H9 (cell line): ENCODE results near the gene HSPA9. TPM values are rescaled to one million over a fixed set of nuclear protein-coding genes. Genes with fewer than 3 reads are reported as not detected.

Experiments used
- DNase-seq: peaks from one replicate; pipeline ENCODE4 v3.0.0-alpha.2; 2017
- H2AFZ ChIP-seq: one replicate; pipeline ENCODE4 v1.6.1; 2013; ENCODE audit warnings: mild to moderate bottlenecking, low read length, control low read depth, moderate library complexity
- H2AK5ac ChIP-seq: 2 replicates; pipeline ENCODE4 v1.6.1; 2013; ENCODE audit warnings: low read length, control low read depth, mixed read lengths; ENCODE audit not compliant: insufficient read length
- H2BK120ac ChIP-seq: one replicate; pipeline ENCODE4 v1.6.1; 2013; ENCODE audit warnings: low read depth, mild to moderate bottlenecking, low read length, control low read depth, inconsistent platforms; ENCODE audit not compliant: poor library complexity, severe bottlenecking
- H2BK12ac ChIP-seq: 2 replicates; pipeline ENCODE4 v1.6.1; 2013; ENCODE audit warnings: low read length, control low read depth, mixed read lengths, low read depth; ENCODE audit not compliant: insufficient read length
- H2BK15ac ChIP-seq: 2 replicates; pipeline ENCODE4 v1.6.1; 2013; ENCODE audit warnings: low read depth, low read length, control low read depth
- H2BK20ac ChIP-seq: one replicate; pipeline ENCODE4 v1.6.1; 2013; ENCODE audit warnings: low read depth, mild to moderate bottlenecking, low read length, control low read depth, inconsistent platforms; ENCODE audit not compliant: poor library complexity, severe bottlenecking
- H2BK5ac ChIP-seq: 2 replicates; pipeline ENCODE4 v1.6.1; 2013; ENCODE audit warnings: low read length, control low read depth, mixed read lengths; ENCODE audit not compliant: insufficient read length
- H3K14ac ChIP-seq: 2 replicates; pipeline ENCODE4 v1.6.1; 2013; ENCODE audit warnings: low read length, control low read depth; ENCODE audit not compliant: insufficient read depth
- H3K18ac ChIP-seq: 2 replicates; pipeline ENCODE4 v1.6.1; 2013; ENCODE audit warnings: low read depth, mild to moderate bottlenecking, mixed read lengths, low read length, control low read depth; ENCODE audit not compliant: insufficient read length
- H3K23ac ChIP-seq: 2 replicates; pipeline ENCODE4 v1.6.1; 2013; ENCODE audit warnings: low read length, control low read depth, mixed read lengths, low read depth; ENCODE audit not compliant: insufficient read length
- H3K23me2 ChIP-seq: 2 replicates; pipeline ENCODE4 v1.6.1; 2013; ENCODE audit warnings: low read depth, mild to moderate bottlenecking, mixed read lengths, low read length, control low read depth; ENCODE audit not compliant: insufficient read length, poor library complexity, severe bottlenecking
- H3K27ac ChIP-seq: 2 replicates; pipeline ENCODE4 v1.5.1; 2013; ENCODE audit warnings: low read length, control low read depth, mixed read lengths, low read depth; ENCODE audit not compliant: insufficient read length
- H3K27me3 ChIP-seq: 2 replicates; pipeline ENCODE4 v1.6.1; 2013; ENCODE audit warnings: low read length, control low read depth, inconsistent platforms; ENCODE audit not compliant: insufficient read depth
- H3K4ac ChIP-seq: 2 replicates; pipeline ENCODE4 v1.6.1; 2013; ENCODE audit warnings: low read depth, mild to moderate bottlenecking, control low read depth, inconsistent platforms, low read length, moderate library complexity
- H3K4me1 ChIP-seq: 2 replicates; pipeline ENCODE4 v1.6.1; 2013; ENCODE audit warnings: low read length, control low read depth, inconsistent platforms; ENCODE audit not compliant: insufficient read depth
- H3K4me2 ChIP-seq: 2 replicates; pipeline ENCODE4 v1.6.1; 2013; ENCODE audit warnings: low read length, control low read depth, mixed read lengths; ENCODE audit not compliant: insufficient read length, insufficient read depth
- H3K56ac ChIP-seq: 2 replicates; pipeline ENCODE4 v1.6.1; 2013; ENCODE audit warnings: low read depth, mild to moderate bottlenecking, mixed read lengths, low read length, control low read depth; ENCODE audit not compliant: insufficient read length
- H3K79me1 ChIP-seq: 2 replicates; pipeline ENCODE4 v1.6.1; 2013; ENCODE audit warnings: low read depth, mild to moderate bottlenecking, moderate library complexity, low read length, control low read depth, inconsistent platforms; ENCODE audit not compliant: insufficient read depth, poor library complexity, severe bottlenecking
- H3K79me2 ChIP-seq: 2 replicates; pipeline ENCODE4 v1.6.1; 2013; ENCODE audit warnings: low read length, control low read depth, inconsistent platforms; ENCODE audit not compliant: insufficient read depth
- H3K9ac ChIP-seq: 2 replicates; pipeline ENCODE4 v1.6.1; 2013; ENCODE audit warnings: low read length, control low read depth, mixed read lengths; ENCODE audit not compliant: insufficient read length; ENCODE audit errors: extremely low read depth
- H3K9me3 ChIP-seq: one replicate; pipeline ENCODE4 v1.6.1; 2013; ENCODE audit warnings: low read depth, low read length, inconsistent platforms; ENCODE audit not compliant: control insufficient read depth
- H3T11ph ChIP-seq: one replicate; pipeline ENCODE4 v1.6.1; 2013; ENCODE audit warnings: mild to moderate bottlenecking, low read length, control low read depth, inconsistent platforms
- H4K20me1 ChIP-seq: one replicate; pipeline ENCODE4 v1.6.1; 2013; ENCODE audit not compliant: control insufficient read depth, insufficient read length, insufficient read depth
- H4K5ac ChIP-seq: 2 replicates; pipeline ENCODE4 v1.6.1; 2013; ENCODE audit warnings: low read depth, mild to moderate bottlenecking, mixed read lengths, low read length, control low read depth; ENCODE audit not compliant: insufficient read length
- H4K8ac ChIP-seq: replicated peaks from 2 replicates; pipeline ENCODE4 v1.6.1; 2013; ENCODE audit warnings: low read length, control low read depth, mixed read lengths, low read depth; ENCODE audit not compliant: insufficient read length
- H4K91ac ChIP-seq: 2 replicates; pipeline ENCODE4 v1.6.1; 2013; ENCODE audit warnings: low read depth, mild to moderate bottlenecking, moderate library complexity, mixed read lengths, low read length, control low read depth; ENCODE audit not compliant: insufficient read length
- H3K27ac Mint-ChIP-seq, 3 experiments: 2 replicates in 2 of 3; 3 replicates in 1 of 3; pipeline ENCODE4 v1.8.0; 2020 to 2021; ENCODE audit warnings: mixed read lengths in 3 of 3, mild to moderate bottlenecking in 1 of 3, moderate library complexity in 1 of 3
- H3K27me3 Mint-ChIP-seq: 2 replicates; pipeline ENCODE4 v1.8.0; 2021; ENCODE audit warnings: low read depth, mild to moderate bottlenecking, moderate library complexity, mixed read lengths
- H3K36me3 Mint-ChIP-seq, 3 experiments: 2 replicates in 2 of 3; 3 replicates in 1 of 3; pipeline ENCODE4 v1.8.0; 2020 to 2021; ENCODE audit warnings: low read depth in 3 of 3, mixed read lengths in 3 of 3; ENCODE audit not compliant: insufficient read depth in 1 of 3
- H3K4me1 Mint-ChIP-seq, 2 experiments: 2 replicates each; pipeline ENCODE4 v1.8.0; 2020; ENCODE audit warnings: mixed read lengths in 2 of 2
- H3K4me3 Mint-ChIP-seq, 2 experiments: 2 replicates in 1 of 2; 3 replicates in 1 of 2; pipeline ENCODE4 v1.8.0; 2020 to 2021; ENCODE audit warnings: mild to moderate bottlenecking in 2 of 2, mixed read lengths in 2 of 2, moderate library complexity in 1 of 2
- H3K9me3 Mint-ChIP-seq, 2 experiments: 2 replicates in 1 of 2; 3 replicates in 1 of 2; pipeline ENCODE4 v1.8.0; 2020; ENCODE audit warnings: mild to moderate bottlenecking in 2 of 2, mixed read lengths in 2 of 2, moderate library complexity in 1 of 2
- CTCF ChIP-seq: fragments of 200-600 bp; sonication (generic); conservative IDR thresholded peaks from 3 replicates; pipeline ENCODE4 v1.8.0; 2021; ENCODE audit warnings: antibody characterized with exemption, mild to moderate bottlenecking
- WGBS: extraction: QIAGEN DNeasy Blood & Tissue Kit; methylation state at CpG from one replicate; pipeline ENCODE4 v1.1.7; 2013; ENCODE audit warnings: missing lambda C conversion rate, low lambda C conversion rate, mixed read lengths; ENCODE audit not compliant: insufficient read length; ENCODE audit errors: extremely low coverage; 5-methylcytosine and 5-hydroxymethylcytosine counted together
- total RNA-seq: library from RNA; stranded (reverse); gene quantifications from 2 replicates; pipeline ENCODE4 v1.2.1, GENCODE V29; 2021

HSPA9 gene
- total RNA-seq, 1 experiment from 2014 or later, result 397 TPM

GRCh38 chr5:138579517-138579863, 4.3 kb upstream of the HSPA9 start:
- no peak overlapping the region for H4K5ac ChIP-seq
- no peak overlapping the region for H3K4me3 Mint-ChIP-seq
- no peak overlapping the region for H4K8ac ChIP-seq
- no peak overlapping the region for H2BK12ac ChIP-seq
- no peak overlapping the region for H3K23ac ChIP-seq
- H4K91ac ChIP-seq, result no peak overlapping the region
- H2AK5ac ChIP-seq, result no peak overlapping the region
- peaks cover 5% of the 10 kb centered on the region in 3 experiments; a peak in 5 of 7 replicates for H3K36me3 Mint-ChIP-seq
- WGBS, result no CpG with 5 or more reads among the region's 2 CpGs
- no peak overlapping the region for H2BK15ac ChIP-seq
- no peak overlapping the region for H2BK5ac ChIP-seq
- no peaks in the 10 kb centered on the region for H3K79me1 ChIP-seq
- H2BK20ac ChIP-seq, result no peak overlapping the region
- no peak overlapping the region for H3K56ac ChIP-seq
- no peak overlapping the region for H3K4me2 ChIP-seq
- no peak overlapping the region for H3K14ac ChIP-seq
- H3K27ac ChIP-seq, result no peak overlapping the region
- DNase-seq, result no peak
- H3K4ac ChIP-seq, result no peak overlapping the region
- H3K27me3 ChIP-seq, result no peaks in the 10 kb centered on the region
- H3K9me3 ChIP-seq, result no peaks in the 10 kb centered on the region
- H3K18ac ChIP-seq, result no peak overlapping the region
- H2AFZ ChIP-seq, result no peak overlapping the region
- peaks cover 5% of the 10 kb centered on the region for H3K79me2 ChIP-seq
- no peaks in the 10 kb centered on the region; a peak in 1 of 5 replicates for H3K9me3 Mint-ChIP-seq
- peaks cover 4% of the 10 kb centered on the region for H3K23me2 ChIP-seq
- TF ChIP-seq CTCF, result peak; percentile 20; the same call in 2 of the 3 replicates
- H3K27me3 Mint-ChIP-seq, result no peaks in the 10 kb centered on the region
- no peak overlapping the region for H3T11ph ChIP-seq
- H3K4me1 Mint-ChIP-seq, result peaks cover 5 to 18% of the 10 kb centered on the region in 2 experiments
- H3K9ac ChIP-seq, result no peak overlapping the region
- no peak overlapping the region for H2BK120ac ChIP-seq
- no peaks in the 10 kb centered on the region for H3K4me1 ChIP-seq
- no peak overlapping the region for H3K27ac Mint-ChIP-seq
- H4K20me1 ChIP-seq, result no peaks in the 10 kb centered on the region
